GM19372 (cell line): ENCODE data around the gene PAMR1.

Experiments used
- ATAC-seq: cut with Tn5 transposase; IDR thresholded peaks from one replicate; pipeline ENCODE4 v1.9.1; 2021; ENCODE audit warnings: mild to moderate bottlenecking, low read depth, moderate library complexity; ENCODE audit not compliant: unreplicated experiment

PAMR1 gene

GRCh38 chr11:35463331-35463751, 62.1 kb downstream of the PAMR1 start:
- ATAC-seq: no peak

GRCh38 chr11:35461917-35462538, 63.4 kb downstream of the PAMR1 start:
- ATAC-seq: no peak

GRCh38 chr11:35459489-35459888, 65.9 kb downstream of the PAMR1 start:
- no peak for ATAC-seq

- ATAC-seq: no peak
These were observed 66.6 kb downstream of the PAMR1 start for GRCh38 chr11:35458846-35459245.

- no peak for ATAC-seq
These were observed 71.1 kb downstream of the PAMR1 start for GRCh38 chr11:35454362-35454761.

- no peak for ATAC-seq
These were observed 88.7 kb downstream of the PAMR1 start for GRCh38 chr11:35436581-35437250.

GRCh38 chr11:35433588-35433987, 91.8 kb downstream of the PAMR1 start:
- ATAC-seq: no peak

- no peak for ATAC-seq
These were observed 93.0 kb downstream of the PAMR1 start for GRCh38 chr11:35432464-35432863.

- no peak for ATAC-seq
These were observed 98.3 kb downstream of the PAMR1 start for GRCh38 chr11:35427071-35427470.

GRCh38 chr11:35426351-35426750, 99.1 kb downstream of the PAMR1 start:
- ATAC-seq: no peak

GRCh38 chr11:35425603-35426212, 99.7 kb downstream of the PAMR1 start:
- ATAC-seq: no peak

GRCh38 chr11:35424157-35424940, 101.1 kb downstream of the PAMR1 start:
- no peak for ATAC-seq

GRCh38 chr11:35420371-35420770, 105.0 kb downstream of the PAMR1 start:
- no peak for ATAC-seq

GRCh38 chr11:35419830-35420333, 105.5 kb downstream of the PAMR1 start:
- ATAC-seq: no peak

- no peak for ATAC-seq
These were observed 106.1 kb downstream of the PAMR1 start, which contains the start of gene SLC1A2 for GRCh38 chr11:35419184-35419829. TSS of gene SLC1A2 (minus strand) at chr11:35419558. CDS start at chr11:35418966, 592 bp downstream.

- no peak for ATAC-seq
These were observed 106.9 kb downstream of the PAMR1 start for GRCh38 chr11:35418282-35419183.

GRCh38 chr11:35415487-35415886, 109.9 kb downstream of the PAMR1 start:
- ATAC-seq: no peak

- ATAC-seq: no peak
These were observed 110.6 kb downstream of the PAMR1 start for GRCh38 chr11:35414776-35415175.

GRCh38 chr11:35414311-35414710, 111.1 kb downstream of the PAMR1 start:
- no peak for ATAC-seq
